NCI-H748 treated with DMSO at 0.1 percent for 48 hours (cell line): ENCODE data around the gene BPIFB6.

Experiments used
- DNase-seq: peaks from one replicate; lab custom pipeline; 2025; lab: John Stamatoyannopoulos, UW

BPIFB6 gene, protein sequence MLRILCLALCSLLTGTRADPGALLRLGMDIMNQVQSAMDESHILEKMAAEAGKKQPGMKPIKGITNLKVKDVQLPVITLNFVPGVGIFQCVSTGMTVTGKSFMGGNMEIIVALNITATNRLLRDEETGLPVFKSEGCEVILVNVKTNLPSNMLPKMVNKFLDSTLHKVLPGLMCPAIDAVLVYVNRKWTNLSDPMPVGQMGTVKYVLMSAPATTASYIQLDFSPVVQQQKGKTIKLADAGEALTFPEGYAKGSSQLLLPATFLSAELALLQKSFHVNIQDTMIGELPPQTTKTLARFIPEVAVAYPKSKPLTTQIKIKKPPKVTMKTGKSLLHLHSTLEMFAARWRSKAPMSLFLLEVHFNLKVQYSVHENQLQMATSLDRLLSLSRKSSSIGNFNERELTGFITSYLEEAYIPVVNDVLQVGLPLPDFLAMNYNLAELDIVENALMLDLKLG

DNA sequence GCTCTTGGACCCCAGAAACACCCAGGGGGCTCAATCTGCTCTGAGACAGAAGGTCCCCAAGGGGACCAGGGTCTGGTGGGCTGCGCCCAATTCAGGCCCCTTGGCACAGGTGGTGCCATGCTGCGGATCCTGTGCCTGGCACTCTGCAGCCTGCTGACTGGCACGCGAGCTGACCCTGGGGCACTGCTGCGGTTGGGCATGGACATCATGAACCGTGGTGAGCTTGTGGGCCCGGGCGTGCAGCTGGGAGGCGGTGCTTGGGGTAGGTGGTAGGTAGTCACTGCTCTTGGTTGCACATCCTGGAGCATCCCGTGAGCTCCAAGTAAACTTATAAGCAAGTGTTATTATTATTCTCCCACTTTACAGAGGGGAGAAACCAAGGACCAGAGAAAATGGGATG is at the start of gene BPIFB6:
BPIFB6 (plus strand) TSS at position 118 of the 400 bp plus-strand sequence; CDS start at position 118, 0 bp downstream.
- DNase-seq: no peak

DNA sequence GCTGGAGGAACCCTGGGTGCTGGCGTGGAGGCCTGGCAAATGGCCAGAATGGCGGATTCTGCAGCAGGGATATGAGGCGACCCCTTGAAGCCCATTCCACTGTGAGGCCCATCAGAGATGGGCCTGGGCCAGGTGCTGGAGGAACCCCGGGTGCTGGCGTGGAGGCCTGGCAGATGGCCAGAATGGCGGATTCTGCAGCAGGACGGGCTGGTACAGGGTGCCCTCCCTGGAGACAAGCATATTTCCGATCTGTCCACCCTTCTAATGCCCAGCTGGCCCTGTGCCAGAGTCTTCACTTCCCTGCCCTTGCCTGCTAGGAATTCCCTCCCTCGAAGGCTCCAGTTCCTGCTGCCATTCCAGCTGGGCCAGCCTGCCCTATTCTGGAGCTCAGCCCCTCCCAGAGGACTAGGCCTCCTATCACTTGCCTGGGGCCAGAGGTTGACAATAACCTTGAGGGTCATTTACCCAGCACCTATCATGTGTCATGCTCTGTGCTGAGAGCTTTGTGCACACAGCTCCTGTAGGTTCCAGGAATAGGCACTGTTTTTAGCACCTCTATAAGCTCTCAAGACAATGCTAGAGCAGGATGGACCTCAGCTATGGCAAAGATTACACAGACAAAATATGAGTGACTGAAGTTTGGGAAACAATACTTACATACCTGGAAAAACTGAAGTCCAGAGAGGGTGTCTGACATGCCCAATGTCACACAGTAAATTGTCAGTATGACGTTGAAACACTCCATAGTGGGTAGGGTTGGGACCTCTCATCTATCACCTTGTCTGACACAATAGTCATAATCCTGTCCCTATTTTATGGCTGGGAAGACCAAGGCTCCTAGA is 48.6 kb upstream of the BPIFB6 start:
- DNase-seq: no peak

DNA sequence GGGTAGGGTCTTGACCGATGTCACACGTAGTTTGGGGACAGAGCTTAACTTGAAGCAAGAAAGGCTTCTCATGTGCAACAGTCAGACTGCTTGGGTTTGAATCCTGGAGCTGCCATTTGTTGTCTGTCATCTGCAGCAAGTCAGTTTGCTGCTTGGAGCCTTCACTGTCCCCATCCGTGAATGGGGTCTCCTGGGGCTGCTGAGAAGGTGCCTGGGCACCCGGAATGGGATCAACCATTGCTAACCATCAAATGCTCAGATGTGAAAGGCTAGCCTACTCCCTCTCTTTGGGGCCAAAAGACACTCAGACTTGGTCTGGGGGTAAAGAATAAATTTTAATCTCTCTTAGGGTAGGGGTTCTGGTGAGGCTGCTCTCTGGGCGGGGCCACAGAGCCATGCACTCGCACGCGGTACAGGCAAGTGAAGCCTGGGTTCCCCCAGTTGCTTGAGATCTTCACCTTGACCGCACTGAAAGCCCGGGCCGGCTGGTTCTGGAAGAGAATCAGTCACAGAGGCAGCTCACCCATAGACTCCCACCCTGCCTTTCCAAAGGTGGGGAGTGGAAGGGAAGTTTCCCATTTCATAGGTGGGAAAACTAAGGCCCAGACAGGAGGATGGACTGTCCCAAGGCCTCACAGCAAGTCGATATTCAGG is 47.9 kb upstream of the BPIFB6 start:
- no peak for DNase-seq

DNA sequence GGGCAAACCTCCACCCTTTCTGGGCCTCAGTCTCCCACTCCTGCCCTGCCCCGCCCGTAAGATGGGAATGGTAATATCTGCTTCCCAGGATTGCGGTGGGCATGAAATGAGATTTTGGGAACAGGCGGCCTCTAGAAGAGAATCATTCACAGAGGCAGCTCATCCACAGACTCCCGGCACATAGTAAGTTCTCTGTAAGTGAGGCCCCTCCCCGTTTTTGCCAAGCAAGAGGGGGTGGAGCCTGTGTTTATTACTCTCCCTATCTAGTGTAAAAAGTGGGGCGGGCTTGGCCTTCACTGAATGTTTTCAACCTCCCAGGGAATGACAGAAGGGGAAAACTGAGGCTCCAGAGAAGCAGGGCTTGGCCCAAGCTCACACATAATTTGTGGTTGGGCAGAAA is 47.3 kb upstream of the BPIFB6 start:
- no peak for DNase-seq

DNA sequence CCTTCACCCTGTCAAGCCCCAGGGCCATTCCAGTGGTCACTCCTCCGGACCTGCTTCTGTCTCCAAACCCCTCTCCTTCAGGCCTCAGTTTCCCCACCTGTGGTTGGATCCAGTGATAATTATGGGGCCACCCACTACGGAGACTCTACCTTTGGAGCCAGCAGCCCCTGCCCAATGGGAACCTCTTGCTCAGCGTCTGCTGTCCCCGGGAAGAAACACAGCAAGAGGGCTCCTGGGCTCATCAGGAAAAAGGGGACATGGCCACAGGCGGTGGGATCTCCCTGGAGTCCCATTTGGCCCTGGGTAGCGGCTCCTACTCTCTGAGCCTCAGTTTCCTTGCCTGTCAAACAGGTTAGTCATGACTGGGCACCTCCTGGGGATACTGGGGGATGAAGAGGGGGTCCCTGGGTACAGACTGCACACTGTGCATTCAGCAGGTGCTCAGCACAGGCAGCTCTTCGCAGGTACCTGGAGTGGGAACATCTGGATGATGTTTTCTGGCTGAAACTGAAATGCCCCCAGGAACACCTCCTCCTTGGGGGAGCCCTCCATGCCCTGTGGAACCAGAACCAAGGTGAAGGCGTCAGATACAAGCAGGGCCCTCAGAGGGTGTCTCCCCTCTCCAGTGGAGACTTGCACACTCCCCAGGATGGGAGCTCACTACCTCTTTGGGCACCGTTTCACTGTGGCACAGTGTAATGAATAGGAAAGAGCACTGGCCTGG is 46.7 kb upstream of the BPIFB6 start:
- DNase-seq: no peak

DNA sequence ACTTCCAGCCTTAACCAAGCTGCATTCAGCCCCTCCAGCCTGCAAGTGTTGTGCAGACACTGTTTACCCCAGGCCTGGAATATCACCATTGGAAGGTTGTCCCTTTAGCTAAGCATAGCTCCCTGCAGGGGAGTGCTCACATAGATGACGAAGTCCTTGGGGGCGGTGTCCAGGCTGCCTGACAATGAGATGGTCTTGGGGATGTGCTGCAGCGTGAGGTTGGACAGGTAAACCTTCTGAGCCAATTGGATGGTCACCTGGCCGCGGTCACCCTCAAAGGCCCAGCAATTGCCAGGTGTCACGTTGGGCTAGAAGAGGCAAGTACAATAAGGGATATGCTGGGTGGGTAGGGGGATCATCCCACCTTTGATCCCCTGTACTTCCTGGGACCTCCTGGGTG is 45.9 kb upstream of the BPIFB6 start:
- DNase-seq: no peak

DNA sequence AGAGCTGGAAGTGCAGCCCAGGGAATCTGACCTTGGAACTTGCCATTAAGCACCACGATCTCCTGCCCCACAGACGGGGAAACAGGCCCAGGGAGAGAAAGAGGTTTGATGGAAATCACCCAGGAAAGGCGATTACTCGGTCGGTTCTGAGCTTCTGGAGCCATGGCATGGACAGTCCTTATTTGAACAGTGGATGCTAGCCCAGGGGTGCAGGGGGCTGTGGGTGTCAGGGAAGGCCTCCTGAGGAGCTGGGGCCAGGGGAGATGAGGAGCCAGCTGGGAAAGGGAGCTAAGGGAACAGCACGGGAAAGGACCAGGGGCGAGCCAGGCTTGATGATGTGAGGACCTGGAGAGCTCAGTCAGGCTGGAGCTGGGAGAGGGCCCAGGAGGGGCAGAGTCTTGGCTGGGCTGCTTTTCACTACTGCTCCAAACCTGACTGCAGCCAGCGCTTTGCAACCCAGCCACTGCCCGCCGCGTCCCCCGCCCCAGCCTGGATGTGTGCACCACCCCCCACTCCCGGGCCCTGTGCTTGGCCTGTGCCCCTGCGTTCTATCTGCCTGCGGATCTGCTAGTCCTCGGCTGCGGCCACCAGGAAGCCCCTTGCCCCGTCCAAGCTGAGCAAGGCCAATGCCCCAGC is 45.0 kb upstream of the BPIFB6 start:
- DNase-seq: no peak

DNA sequence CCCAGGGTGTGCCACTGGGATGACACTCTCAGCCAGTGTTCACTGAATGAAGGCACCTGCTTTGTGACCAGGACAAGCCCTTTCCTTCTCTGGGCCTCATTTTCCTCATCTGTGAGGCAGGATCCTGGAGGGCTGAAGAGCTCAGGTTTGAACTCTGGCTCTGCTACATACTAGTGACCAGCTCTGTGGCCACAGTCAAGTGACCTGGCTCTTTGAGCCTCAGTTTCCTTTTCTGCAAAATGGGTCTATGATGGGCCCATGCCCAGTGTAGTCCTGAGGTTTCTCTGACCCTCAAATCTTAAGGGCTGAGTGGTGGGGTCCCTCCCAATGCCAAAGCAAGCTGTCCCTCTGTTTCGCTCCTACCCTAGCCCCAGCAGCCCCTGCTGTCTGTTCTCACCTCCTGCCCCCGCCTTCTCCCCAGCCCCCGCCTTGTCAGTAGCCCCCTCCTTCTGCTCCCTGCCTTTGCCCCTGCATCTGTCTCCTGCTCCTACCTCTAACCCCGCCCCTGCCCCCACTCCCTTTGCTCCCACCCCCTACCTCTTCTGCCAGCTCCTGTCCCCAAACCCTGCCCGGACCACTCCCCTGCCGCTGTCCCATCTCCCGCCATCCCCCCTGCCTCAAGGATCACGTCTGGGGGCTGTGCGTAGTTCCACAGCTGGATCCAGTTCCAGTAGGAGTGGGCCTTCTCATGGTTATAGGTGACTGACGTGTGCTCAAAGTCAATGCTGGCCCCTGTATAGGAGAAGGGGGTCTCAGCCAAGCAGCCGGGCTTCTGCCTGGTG is 44.2 kb upstream of the BPIFB6 start:
- no peak for DNase-seq

DNA sequence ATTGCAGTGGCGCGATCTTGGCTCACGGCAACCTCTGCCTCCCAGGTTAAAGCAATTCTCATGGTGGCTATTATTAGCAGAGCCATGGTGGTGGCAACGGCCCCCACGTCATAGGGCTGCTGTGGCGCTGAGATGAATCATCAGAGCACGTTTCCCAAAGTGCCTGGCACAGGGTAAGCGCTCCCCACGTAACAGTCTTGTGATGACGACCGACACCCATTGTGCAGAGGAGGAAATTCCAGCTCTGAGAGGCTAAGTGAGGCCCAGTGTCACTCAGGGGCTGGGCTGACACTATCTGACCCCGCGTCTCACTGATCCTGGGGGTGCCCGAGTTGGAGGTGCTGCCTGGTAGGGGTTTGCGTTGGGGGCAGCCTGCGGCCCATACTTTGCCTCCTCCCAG is 43.4 kb upstream of the BPIFB6 start:
- DNase-seq: no peak

DNA sequence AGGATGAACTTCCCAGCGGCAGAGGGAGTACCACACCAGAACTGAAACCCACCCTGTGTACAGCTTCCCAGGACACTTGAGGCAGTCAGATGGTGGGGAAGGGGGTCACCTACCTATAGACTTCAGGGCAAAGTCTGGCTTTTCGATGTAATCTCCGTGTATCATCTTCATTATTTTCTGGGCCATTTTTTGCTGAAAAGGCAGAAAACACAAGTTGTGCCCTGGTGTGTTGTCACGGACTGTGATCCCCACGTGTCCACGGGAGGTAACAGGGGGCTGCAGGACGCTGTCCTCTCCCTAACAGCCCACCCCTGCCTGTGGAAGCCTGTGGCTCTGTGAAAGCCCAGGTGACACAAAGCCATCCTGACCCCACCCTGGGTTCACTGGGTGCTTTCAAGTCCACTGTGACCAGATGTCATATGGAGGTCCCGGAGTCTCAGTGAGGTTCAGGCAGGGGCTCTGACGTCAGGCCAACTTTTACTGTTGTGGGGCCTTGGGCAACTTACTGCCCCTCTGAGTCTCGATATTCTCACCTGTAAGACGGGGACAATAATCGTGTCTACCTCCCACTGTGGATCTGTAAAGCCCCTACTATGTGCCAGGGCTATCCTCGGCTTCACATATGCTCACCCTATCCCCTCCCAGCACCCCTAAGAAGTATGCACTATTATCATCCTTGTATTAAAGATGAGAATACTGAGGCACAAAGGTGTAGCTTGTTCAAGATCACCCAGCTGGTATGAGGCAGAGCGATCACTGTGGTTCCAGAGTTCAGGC is 41.8 kb upstream of the BPIFB6 start:
- no peak for DNase-seq

DNA sequence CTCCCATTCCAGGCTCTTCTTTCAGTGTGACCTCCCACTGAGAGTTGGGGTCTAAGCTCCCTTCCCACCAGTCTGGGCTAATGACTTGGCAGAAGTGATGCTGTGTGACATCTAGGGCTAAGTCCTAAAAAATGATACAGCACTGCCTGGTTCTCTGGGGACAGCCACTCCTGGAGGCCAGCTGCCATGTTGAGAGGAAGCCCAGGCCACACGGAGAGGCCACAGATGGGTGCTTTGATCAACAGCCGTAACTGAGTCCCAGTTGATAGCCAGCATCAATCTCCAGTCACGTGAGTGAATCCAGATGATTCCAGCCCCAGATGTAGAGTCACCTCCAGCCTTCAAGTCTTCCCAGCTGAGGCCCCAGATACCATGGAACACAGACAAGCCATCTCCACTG is 41.0 kb upstream of the BPIFB6 start:
- no peak for DNase-seq

DNA sequence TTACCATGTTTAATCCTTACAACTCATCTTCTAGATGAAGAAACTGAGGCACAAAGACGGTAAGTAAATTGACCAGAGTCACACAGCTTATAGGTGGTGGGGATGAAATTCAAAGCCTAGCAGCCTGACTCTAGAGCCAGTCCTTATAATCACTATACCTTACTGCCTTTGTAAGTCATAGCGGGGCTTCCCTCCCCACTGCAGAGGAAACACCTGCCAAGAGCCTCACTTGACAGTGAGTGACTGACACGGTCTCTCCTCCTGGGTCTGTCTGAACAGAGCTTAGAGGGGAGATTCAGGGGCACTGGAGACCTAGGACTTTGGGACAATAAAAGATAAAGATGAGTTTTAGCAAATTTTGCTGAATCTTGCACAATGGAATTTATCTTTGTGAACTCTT is 40.1 kb upstream of the BPIFB6 start:
- DNase-seq: no peak

DNA sequence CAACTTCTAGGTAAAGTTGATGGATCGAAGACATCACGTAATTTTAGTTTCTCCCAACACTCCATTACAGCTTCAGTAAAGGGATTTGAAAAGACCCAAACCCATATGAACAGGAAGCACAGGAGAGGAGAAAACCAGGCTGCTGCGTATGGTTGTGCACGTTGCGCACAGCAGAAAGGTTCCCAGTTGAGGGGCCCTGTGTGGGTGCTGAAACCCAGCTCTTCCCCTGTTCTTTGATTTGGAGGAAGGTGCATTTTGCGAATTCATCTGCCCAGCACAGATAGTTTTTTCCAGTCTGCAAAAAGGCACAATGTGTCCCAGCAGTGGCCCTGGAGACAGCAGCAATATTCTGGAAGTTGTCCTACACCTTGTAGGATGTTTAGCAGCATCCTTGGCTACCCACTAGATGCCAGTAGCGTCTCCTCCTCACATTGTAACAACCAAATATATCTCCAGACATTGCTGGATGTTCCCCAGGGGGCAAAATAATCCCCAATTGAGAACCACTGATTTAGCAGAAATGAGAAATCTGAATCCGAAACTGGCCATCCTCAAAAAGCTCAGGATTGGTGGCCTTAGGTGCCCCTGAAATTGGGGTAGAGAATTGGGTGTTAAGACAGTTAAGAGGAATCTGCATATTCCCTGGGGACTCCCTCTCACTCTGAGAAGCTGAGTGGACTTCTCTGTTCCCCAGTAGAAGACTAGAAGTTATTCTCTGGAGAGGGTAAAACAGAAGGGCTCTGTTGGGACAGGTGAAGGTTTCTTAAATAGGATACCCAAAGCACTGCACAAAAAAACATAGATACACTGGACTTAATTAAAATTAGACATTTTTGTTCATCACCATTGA is 39.4 kb upstream of the BPIFB6 start:
- DNase-seq: no peak

DNA sequence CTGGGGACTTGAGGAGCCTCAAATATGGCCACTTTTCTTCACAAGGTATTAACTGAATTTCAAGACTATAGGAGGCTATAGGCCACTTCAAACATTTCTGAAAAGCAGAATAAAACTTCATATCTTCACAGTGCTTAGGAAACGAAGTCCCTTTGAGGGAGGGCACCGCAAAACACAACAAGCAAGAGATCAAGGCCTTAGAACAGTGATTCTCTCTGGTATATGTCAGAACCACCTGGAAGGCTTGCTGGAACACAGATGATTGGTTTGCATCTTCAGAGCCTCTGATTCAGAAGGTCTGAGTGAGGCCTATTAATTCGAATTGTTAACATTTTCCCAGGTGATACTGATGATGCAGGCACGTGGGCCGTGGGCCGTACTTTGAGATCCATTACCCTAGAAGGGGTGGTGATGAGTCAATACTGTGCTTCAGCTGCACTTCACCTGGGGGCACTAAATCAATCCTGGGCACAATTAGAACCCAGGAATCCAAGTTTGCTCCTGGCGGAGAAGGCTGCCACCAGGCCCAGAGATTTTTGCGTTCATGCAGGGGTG is 37.9 kb upstream of the BPIFB6 start:
- no peak for DNase-seq

DNA sequence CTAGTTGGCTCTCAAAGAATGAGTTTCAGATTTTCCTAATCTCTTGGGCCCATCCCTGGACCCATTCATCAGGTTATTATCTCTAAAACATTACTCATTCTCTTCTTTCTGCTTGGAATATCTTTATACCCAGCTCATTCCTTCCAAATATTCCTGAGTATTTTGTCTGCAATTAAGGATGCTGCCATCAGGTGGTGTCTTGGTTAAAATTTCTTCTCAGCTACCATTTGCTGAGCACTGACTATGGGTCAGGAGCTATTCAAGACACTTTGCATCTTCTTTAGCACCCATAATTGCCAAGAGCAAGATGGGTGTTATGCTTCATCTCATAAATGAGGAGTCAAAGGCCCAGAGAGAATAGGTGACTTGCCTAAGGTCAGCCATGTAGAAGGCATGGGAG is 35.6 kb upstream of the BPIFB6 start:
- DNase-seq: no peak

DNA sequence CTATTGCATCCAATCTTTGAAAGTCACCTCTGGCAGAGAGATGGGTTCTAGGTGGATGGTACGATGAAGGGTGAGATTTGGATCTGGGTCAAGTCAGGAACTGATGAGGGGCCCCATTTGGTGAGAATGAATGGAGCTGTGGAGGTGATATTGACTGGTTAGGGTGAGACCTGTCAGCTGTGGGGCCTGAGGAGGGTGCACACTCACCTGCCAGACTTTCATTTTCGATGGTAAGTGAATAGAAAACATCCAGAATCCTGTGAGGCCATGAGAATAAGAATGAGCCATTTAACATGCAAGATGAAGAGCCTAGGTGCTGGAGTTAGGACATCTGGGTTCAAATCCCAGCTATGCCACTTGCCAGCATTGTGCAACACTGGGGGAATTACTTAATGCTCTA is 34.0 kb upstream of the BPIFB6 start:
- DNase-seq: no peak

DNA sequence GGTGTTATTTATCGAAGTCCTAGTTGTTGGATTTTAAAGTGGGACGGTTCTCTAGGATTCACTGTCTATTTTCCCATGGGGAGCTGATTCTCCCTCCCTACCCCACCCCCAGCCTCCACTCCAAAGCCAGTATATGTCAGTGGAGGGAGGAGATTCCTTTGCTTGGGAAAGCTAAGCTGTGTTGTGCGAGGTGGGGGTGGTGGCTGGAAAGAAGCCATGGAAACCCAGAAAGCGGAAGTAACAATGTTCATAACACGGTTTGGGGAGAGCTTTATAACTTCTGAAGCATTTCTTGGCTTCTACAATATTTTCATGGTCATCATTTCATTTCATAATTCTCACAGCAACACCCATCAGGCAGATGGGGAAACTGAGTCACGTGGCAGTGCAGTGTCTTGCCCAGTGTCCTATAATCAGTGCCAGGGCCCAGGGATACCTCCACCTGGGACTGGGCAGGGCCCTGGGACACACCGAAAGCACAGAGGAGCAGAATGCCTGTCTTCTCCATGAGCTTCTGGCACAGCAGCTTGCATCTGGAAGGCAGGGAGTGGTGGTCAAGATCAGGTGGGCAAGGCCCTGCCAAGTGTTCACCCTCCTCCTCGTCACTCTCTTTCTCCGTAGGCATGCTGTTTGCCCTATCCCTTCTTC is 31.7 kb upstream of the BPIFB6 start:
- DNase-seq: no peak

DNA sequence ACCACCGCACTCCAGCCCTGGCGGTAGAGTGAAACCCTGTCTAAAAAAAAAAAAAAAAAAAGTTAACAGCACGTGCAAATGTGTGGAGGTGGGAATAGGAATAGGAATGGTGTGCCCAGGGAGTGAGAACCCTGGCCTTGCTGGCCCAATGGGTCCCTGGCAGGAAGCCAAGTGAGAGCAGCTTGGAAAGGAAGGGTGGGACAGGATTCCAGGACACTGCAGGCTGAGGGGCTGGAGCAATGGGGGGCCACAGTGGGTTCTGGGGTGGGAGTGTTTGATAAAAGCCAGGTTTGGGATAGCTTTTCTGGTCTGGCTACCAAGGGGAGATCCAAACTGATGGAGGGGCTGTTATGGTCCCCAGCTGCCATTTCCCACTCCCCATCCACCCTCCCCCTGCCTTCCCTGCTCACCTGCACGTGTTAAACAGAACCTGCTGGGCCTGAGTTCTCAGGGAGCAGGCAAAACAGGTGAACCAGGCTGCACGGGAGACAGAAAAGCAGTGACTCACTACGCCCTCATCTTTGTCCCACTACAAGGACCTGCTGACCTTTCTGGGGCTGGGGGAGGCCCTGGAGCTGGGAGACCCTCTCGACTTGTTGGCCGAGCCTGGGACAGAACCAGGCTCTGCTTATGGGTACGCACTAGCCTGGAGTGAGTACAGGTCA is 30.5 kb upstream of the BPIFB6 start:
- DNase-seq: no peak
